Stomach (tissue), 4 donors: ENCODE measurements around the gene GNPAT.

Experiments
- CTCF ChIP-seq, 7 experiments: fragments of 450-650 bp in 4 of 7; fragments of 200-600 bp in 3 of 7; sonication (generic) in 3 of 7; IDR thresholded peaks; one replicate each; pipeline ENCODE4 v1.5.1; 2016 to 2019; ENCODE audit warnings: antibody characterized with exemption in 7 of 7, control low read depth in 2 of 7, mild to moderate bottlenecking in 1 of 7
- POLR2A ChIP-seq, 4 donors: fragments of 450-650 bp; IDR thresholded peaks; one replicate each; pipeline ENCODE4 v1.6.1; 2016; ENCODE audit warnings: antibody characterized with exemption in 4 of 4, control low read depth in 2 of 4, mild to moderate bottlenecking in 1 of 4, moderate library complexity in 1 of 4
- POLR2AphosphoS5 ChIP-seq, 3 donors: sonication (generic); formaldehyde crosslinking; IDR thresholded peaks; one replicate each; pipeline ENCODE4 v1.6.1; 2016; ENCODE audit warnings: antibody characterized with exemption in 3 of 3

- no peak for TF ChIP-seq POLR2AphosphoS5 (IDR thresholded peaks at IDR 0.05)
- no peak for TF ChIP-seq CTCF (IDR thresholded peaks at IDR 0.05)
- TF ChIP-seq POLR2A (IDR thresholded peaks at IDR 0.05) = no peak
These were observed 5.3 kb upstream of the GNPAT start for GRCh38 chr1:231235526-231236207.
